Activated CD4-positive, alpha-beta T cell treated with anti-CD3 and anti-CD28 coated beads for 36 hours (primary cell): Measurements from ENCODE around the gene FLG. TPM values are rescaled to one million over a fixed set of nuclear protein-coding genes. Genes with fewer than 3 reads are reported as not detected.

Experiments used
- total RNA-seq, 2 experiments: library from RNA; stranded (reverse); gene quantifications; one replicate each; pipeline ENCODE4 v1.2.3, GENCODE V29; 2021

Gene FLG
- total RNA-seq, 2 experiments from 2014 or later, result not detected

Other genes with a start within 250 kb of the FLG start
- gene TCHHL1, start 236.2 kb downstream of the FLG start, total RNA-seq, result not detected
- gene TCHH, start 209.8 kb downstream of the FLG start, total RNA-seq, result under 1 TPM in 1 of 2 experiments, not detected in 1; 0.05 TPM
- gene RPTN, start 166.0 kb downstream of the FLG start, total RNA-seq, result not detected
- not detected for gene HRNR, start 101.0 kb downstream of the FLG start, total RNA-seq
- not detected for gene FLG2, start 34.8 kb upstream of the FLG start, total RNA-seq
- gene CRNN, start 89.0 kb upstream of the FLG start, total RNA-seq, result not detected
- not detected for gene LCE5A, start 185.6 kb upstream of the FLG start, total RNA-seq
- not detected for gene CRCT1, start 189.2 kb upstream of the FLG start, total RNA-seq
- gene LCE3E, start 241.5 kb upstream of the FLG start, total RNA-seq, result not detected